ENCODE results near the gene MAP3K13.

DNA sequence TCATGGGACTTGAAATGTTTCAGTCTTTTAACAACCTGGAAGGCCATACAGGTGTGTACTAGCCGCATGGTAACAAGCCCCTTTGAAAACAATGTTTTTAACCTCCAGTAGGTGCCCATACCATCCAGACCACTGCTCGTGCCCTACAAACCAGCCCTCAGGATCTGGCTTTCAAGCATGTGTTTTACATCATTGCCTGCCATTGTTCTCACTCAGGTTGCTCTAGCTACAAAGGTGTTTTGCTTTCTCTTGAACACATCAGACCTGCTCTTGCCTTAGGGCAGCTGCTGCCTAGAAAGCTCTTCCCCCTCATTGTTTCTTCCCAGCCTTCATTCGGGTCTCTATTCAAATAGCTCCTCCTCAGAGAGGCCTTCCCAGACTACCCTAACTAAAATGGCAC, 32.3 kb upstream of the MAP3K13 start:
- TF ChIP-seq, protein P1, sequence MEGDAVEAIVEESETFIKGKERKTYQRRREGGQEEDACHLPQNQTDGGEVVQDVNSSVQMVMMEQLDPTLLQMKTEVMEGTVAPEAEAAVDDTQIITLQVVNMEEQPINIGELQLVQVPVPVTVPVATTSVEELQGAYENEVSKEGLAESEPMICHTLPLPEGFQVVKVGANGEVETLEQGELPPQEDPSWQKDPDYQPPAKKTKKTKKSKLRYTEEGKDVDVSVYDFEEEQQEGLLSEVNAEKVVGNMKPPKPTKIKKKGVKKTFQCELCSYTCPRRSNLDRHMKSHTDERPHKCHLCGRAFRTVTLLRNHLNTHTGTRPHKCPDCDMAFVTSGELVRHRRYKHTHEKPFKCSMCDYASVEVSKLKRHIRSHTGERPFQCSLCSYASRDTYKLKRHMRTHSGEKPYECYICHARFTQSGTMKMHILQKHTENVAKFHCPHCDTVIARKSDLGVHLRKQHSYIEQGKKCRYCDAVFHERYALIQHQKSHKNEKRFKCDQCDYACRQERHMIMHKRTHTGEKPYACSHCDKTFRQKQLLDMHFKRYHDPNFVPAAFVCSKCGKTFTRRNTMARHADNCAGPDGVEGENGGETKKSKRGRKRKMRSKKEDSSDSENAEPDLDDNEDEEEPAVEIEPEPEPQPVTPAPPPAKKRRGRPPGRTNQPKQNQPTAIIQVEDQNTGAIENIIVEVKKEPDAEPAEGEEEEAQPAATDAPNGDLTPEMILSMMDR (IDR thresholded peaks at IDR 0.05) = no peak
- TF ChIP-seq POLR2A (IDR thresholded peaks at IDR 0.05) = no peak
